ENCODE results near the gene ZNF511. TPM values are rescaled to one million over a fixed set of nuclear protein-coding genes. Genes with fewer than 3 reads are reported as not detected.
"Not testable (repeated sequence)": the region's sequence is repeated elsewhere in the genome, so short reads cannot be mapped to it uniquely, and the experiment has no call there.

The ZNF511 gene
- total and polyA plus RNA-seq, 2 donors (not counting 1 experiment from before 2014, with no cell fraction given): 30.7 to 45.1 TPM

- no peaks in the 10 kb centered on the region for H3K27me3 ChIP-seq (replicated peaks in 1 of 4; ENCODE audit: control extremely low read depth in 1 of 4, control insufficient read depth in 3 of 4, insufficient read depth in 4 of 4, low read length in 3 of 4)
- no peak for ATAC-seq (ENCODE audit: low read depth)
- WGBS (ENCODE audit: insufficient coverage): 98% methylated on average over 10 of the region's 10 CpGs
- peaks cover 5% of the 10 kb centered on the region for H4K20me1 ChIP-seq (ENCODE audit: control insufficient read depth, insufficient read depth, low read length, poor library complexity, severe bottlenecking)
- no peak overlapping the region for H3K27ac ChIP-seq (ENCODE audit: low read length in 2 of 2)
- no peaks in the 10 kb centered on the region for H3K27me3 Mint-ChIP-seq
- no peak overlapping the region for H3K9ac ChIP-seq (ENCODE audit: low read length)
- POLR2A ChIA-PET: interaction anchor here (0.6 to 2.4 kb wide), 3 partner anchors 11 to 17 kb away, joined by 3 to 11 read pairs (median 3); no protein-coding TSS in a partner anchor
- H3K4me3 ChIP-seq (ENCODE audit: control extremely low read depth in 1 of 5, extremely low read depth in 1 of 5, insufficient read depth in 1 of 5, low read depth in 2 of 5, low read length in 4 of 5): no peak overlapping the region
- no peak for DNase-seq
- H3K4me2 ChIP-seq (replicated peaks; ENCODE audit: low read depth, low read length, poor library complexity, severe bottlenecking): no peak overlapping the region
- no peaks in the 10 kb centered on the region for H3K9me3 ChIP-seq (ENCODE audit: control extremely low read depth in 1 of 3, control insufficient read depth in 2 of 3, insufficient read depth in 1 of 3, low read length in 2 of 3)
- no peak overlapping the region for H3K27ac Mint-ChIP-seq
- peaks cover 59% of the 10 kb centered on the region for H3K4me1 Mint-ChIP-seq
- H2AFZ ChIP-seq (ENCODE audit: insufficient read depth, low read depth, low read length, poor library complexity, severe bottlenecking): no peak overlapping the region
- H3K79me2 ChIP-seq (ENCODE audit: control insufficient read depth, insufficient read depth, low read length): no peaks in the 10 kb centered on the region
- no peak for TF ChIP-seq EZH2 (IDR thresholded peaks at IDR 0.05; ENCODE audit: borderline replicate concordance, insufficient read depth, low read depth, low read length, poor library complexity, severe bottlenecking)
- no peak for TF ChIP-seq CTCF (IDR thresholded peaks at IDR 0.05)
- H3K9me3 Mint-ChIP-seq (ENCODE audit: insufficient read depth): no peaks in the 10 kb centered on the region
- peaks cover 0 to 26% of the 10 kb centered on the region in 2 experiments for H3K36me3 ChIP-seq (replicated peaks in 1 of 2; ENCODE audit: control extremely low read depth in 1 of 2, control insufficient read depth in 1 of 2, extremely low read depth in 1 of 2, insufficient read depth in 2 of 2, low read length in 1 of 2)
- intact Hi-C loops (cut with micrococcal nuclease): loop anchor here (5.0 kb wide), 3 partner anchors 109 to 931 kb away; partner anchors contain the start of genes ECHS1 and LRRC27
- CTCF ChIA-PET: interaction anchor here (0.8 to 8.9 kb wide), 6 partner anchors 11 to 114 kb away, joined by 3 to 80 read pairs (median 4); partner anchors contain the start of gene ADAM8
- H3K4me1 ChIP-seq (ENCODE audit: control insufficient read depth in 2 of 2, insufficient read depth in 2 of 2, low read length in 2 of 2): peaks cover 42 to 59% of the 10 kb centered on the region in 2 donors
- peak overlapping the region; percentile 19 for H3K4me3 Mint-ChIP-seq
Observed at GRCh38 chr10:133263674-133264073, 45.0 kb upstream of the ZNF511 start.

GRCh38 chr10:133264461-133264860, 44.3 kb upstream of the ZNF511 start:
- H4K20me1 ChIP-seq (ENCODE audit: control insufficient read depth, insufficient read depth, low read length, poor library complexity, severe bottlenecking): peaks cover 13% of the 10 kb centered on the region
- peaks cover 34 to 51% of the 10 kb centered on the region in 2 donors for H3K4me1 ChIP-seq (ENCODE audit: control insufficient read depth in 2 of 2, insufficient read depth in 2 of 2, low read length in 2 of 2)
- H3K4me3 ChIP-seq (ENCODE audit: control extremely low read depth in 1 of 5, extremely low read depth in 1 of 5, insufficient read depth in 1 of 5, low read depth in 2 of 5, low read length in 4 of 5): no peak overlapping the region
- CTCF ChIA-PET: interaction anchor here (1.1 to 8.9 kb wide), 5 partner anchors 11 to 115 kb away, joined by 3 to 80 read pairs (median 5); partner anchors contain the start of gene ADAM8
- no peak for ATAC-seq (ENCODE audit: low read depth)
- H3K27ac ChIP-seq (ENCODE audit: low read length in 2 of 2): no peak overlapping the region
- POLR2A ChIA-PET: interaction anchor here (0.5 to 2.4 kb wide), 3 partner anchors 10 to 31 kb away, joined by 3 to 11 read pairs (median 4); no protein-coding TSS in a partner anchor
- no peak overlapping the region for H2AFZ ChIP-seq (ENCODE audit: insufficient read depth, low read depth, low read length, poor library complexity, severe bottlenecking)
- peak overlapping the region; percentile 61 for H3K4me3 Mint-ChIP-seq
- no peak overlapping the region for H3K9ac ChIP-seq (ENCODE audit: low read length)
- intact Hi-C loops (cut with micrococcal nuclease): loop anchor here (5.0 kb wide), 3 partner anchors 108 to 932 kb away; partner anchors contain the start of genes ECHS1 and LRRC27
- no peaks in the 10 kb centered on the region for H3K9me3 Mint-ChIP-seq (ENCODE audit: insufficient read depth)
- H3K4me1 Mint-ChIP-seq: peaks cover 53% of the 10 kb centered on the region
- DNase-seq: peak; percentile 68
- H3K27me3 Mint-ChIP-seq: no peaks in the 10 kb centered on the region
- no peaks in the 10 kb centered on the region for H3K9me3 ChIP-seq (ENCODE audit: control extremely low read depth in 1 of 3, control insufficient read depth in 2 of 3, insufficient read depth in 1 of 3, low read length in 2 of 3)
- 44% methylated on average over 8 of the region's 9 CpGs for WGBS (ENCODE audit: insufficient coverage)
- peak overlapping the region; percentile 79 for H3K27ac Mint-ChIP-seq
- H3K4me2 ChIP-seq (replicated peaks; ENCODE audit: low read depth, low read length, poor library complexity, severe bottlenecking): peak overlapping the region; percentile 54
- TF ChIP-seq EZH2 (IDR thresholded peaks at IDR 0.05; ENCODE audit: borderline replicate concordance, insufficient read depth, low read depth, low read length, poor library complexity, severe bottlenecking): no peak
- TF ChIP-seq CTCF (IDR thresholded peaks at IDR 0.05): no peak
- H3K27me3 ChIP-seq (replicated peaks in 1 of 4; ENCODE audit: control extremely low read depth in 1 of 4, control insufficient read depth in 3 of 4, insufficient read depth in 4 of 4, low read length in 3 of 4): no peaks in the 10 kb centered on the region
- H3K79me2 ChIP-seq (ENCODE audit: control insufficient read depth, insufficient read depth, low read length): no peaks in the 10 kb centered on the region
- H3K36me3 ChIP-seq (replicated peaks in 1 of 2; ENCODE audit: control extremely low read depth in 1 of 2, control insufficient read depth in 1 of 2, extremely low read depth in 1 of 2, insufficient read depth in 2 of 2, low read length in 1 of 2): peaks cover 0 to 34% of the 10 kb centered on the region in 2 experiments

GRCh38 chr10:133265052-133265451, 43.7 kb upstream of the ZNF511 start:
- H3K9me3 Mint-ChIP-seq (ENCODE audit: insufficient read depth); H3K27me3 ChIP-seq (replicated peaks in 1 of 4; ENCODE audit: control extremely low read depth in 1 of 4, control insufficient read depth in 3 of 4, insufficient read depth in 4 of 4, low read length in 3 of 4); H2AFZ ChIP-seq (ENCODE audit: insufficient read depth, low read depth, low read length, poor library complexity, severe bottlenecking); intact Hi-C loops (cut with micrococcal nuclease); H3K27ac ChIP-seq (ENCODE audit: low read length in 2 of 2); H3K27ac Mint-ChIP-seq; H3K4me3 ChIP-seq (ENCODE audit: control extremely low read depth in 1 of 5, extremely low read depth in 1 of 5, insufficient read depth in 1 of 5, low read depth in 2 of 5, low read length in 4 of 5); ATAC-seq (ENCODE audit: low read depth); H3K9me3 ChIP-seq (ENCODE audit: control extremely low read depth in 1 of 3, control insufficient read depth in 2 of 3, insufficient read depth in 1 of 3, low read length in 2 of 3); H3K4me2 ChIP-seq (replicated peaks; ENCODE audit: low read depth, low read length, poor library complexity, severe bottlenecking); H3K79me2 ChIP-seq (ENCODE audit: control insufficient read depth, insufficient read depth, low read length); H3K27me3 Mint-ChIP-seq; H3K9ac ChIP-seq (ENCODE audit: low read length); DNase-seq; H3K4me3 Mint-ChIP-seq: not testable (repeated sequence)
- peaks cover 47% of the 10 kb centered on the region for H3K4me1 Mint-ChIP-seq
- ChIA-PET CTCF (interaction anchor here (0.7 to 8.9 kb wide), 4 partner anchors 8 to 42 kb away, joined by 3 to 80 read pairs (median 4); partner anchors contain the start of gene ADAM8), POLR2A (interaction anchor here (2.4 kb wide), 1 partner anchor 10 kb away, joined by 11 read pairs; no protein-coding TSS in a partner anchor)
- Histone ChIP-seq H3K36me3 (replicated peaks in 1 of 2; ENCODE audit: control extremely low read depth in 1 of 2, control insufficient read depth in 1 of 2, extremely low read depth in 1 of 2, insufficient read depth in 2 of 2, low read length in 1 of 2) (peaks cover 0 to 39% of the 10 kb centered on the region in 2 experiments), H4K20me1 (ENCODE audit: control insufficient read depth, insufficient read depth, low read length, poor library complexity, severe bottlenecking) (peaks cover 19% of the 10 kb centered on the region), H3K4me1 (ENCODE audit: control insufficient read depth in 2 of 2, insufficient read depth in 2 of 2, low read length in 2 of 2) (peaks cover 29 to 45% of the 10 kb centered on the region in 2 donors)
- WGBS (ENCODE audit: insufficient coverage): 86% methylated on average over 8 of the region's 10 CpGs
